Measurements from ENCODE around the gene CLEC19A.

Gene CLEC19A

DNA sequence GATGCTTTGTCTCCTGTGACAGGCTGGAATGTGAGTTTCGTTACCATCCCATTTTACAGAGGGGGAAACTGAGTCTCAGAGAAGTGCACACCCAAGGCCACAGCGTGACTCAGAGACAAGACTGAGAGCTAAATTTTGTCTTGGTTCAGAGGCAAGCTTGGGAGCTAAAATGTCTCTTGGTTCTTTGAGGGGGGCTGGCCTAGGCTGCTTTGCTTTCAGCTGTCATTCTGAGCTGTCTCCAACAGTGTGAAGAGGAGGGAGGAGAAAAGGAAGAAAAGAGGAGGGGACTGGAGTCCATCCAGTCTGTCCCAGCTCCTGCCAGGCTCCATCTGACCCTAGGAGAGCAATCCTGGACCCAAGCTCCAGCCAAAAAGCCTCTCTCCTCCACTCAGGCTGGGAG, at the start of gene CLEC19A:
Gene CLEC19A (plus strand): TSS at position 301 of the 400 bp plus-strand sequence. CDS start 121 bp downstream, outside the sequence.
- Histone ChIP-seq H3F3A (ENCODE audit: insufficient read depth) (no peaks in the 10 kb centered on the region), H4K20me1 (ENCODE audit: low read depth, low read length) (no peaks in the 10 kb centered on the region), H3K9me3 (ENCODE audit: insufficient read depth, low read length) (no peaks in the 10 kb centered on the region), H3K9ac (ENCODE audit: low read length) (no peak within 1 kb of the TSS), H3K36me3 (ENCODE audit: low read length) (no peaks in the 10 kb centered on the region), H3K9me2 (replicated peaks; ENCODE audit: insufficient read depth, low read length) (no peaks in the 10 kb centered on the region), H3K27me3 (ENCODE audit: low read length) (no peaks in the 10 kb centered on the region), H2AFZ (ENCODE audit: low read depth, low read length, severe bottlenecking) (no peak within 1 kb of the TSS), H3K4me3 (ENCODE audit: insufficient read depth, low read length, poor library complexity, severe bottlenecking) (no peak within 1 kb of the TSS), H3K27ac (ENCODE audit: low read depth, low read length) (no peak within 1 kb of the TSS), H3K4me2 (ENCODE audit: low read depth, low read length, poor library complexity, severe bottlenecking) (no peak within 1 kb of the TSS), H3K79me2 (ENCODE audit: insufficient read depth, low read length) (no peaks in the 10 kb centered on the region)
- TF ChIP-seq, protein P1, sequence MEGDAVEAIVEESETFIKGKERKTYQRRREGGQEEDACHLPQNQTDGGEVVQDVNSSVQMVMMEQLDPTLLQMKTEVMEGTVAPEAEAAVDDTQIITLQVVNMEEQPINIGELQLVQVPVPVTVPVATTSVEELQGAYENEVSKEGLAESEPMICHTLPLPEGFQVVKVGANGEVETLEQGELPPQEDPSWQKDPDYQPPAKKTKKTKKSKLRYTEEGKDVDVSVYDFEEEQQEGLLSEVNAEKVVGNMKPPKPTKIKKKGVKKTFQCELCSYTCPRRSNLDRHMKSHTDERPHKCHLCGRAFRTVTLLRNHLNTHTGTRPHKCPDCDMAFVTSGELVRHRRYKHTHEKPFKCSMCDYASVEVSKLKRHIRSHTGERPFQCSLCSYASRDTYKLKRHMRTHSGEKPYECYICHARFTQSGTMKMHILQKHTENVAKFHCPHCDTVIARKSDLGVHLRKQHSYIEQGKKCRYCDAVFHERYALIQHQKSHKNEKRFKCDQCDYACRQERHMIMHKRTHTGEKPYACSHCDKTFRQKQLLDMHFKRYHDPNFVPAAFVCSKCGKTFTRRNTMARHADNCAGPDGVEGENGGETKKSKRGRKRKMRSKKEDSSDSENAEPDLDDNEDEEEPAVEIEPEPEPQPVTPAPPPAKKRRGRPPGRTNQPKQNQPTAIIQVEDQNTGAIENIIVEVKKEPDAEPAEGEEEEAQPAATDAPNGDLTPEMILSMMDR (IDR thresholded peaks at IDR 0.05; ENCODE audit: insufficient read depth, low read length, poor library complexity, severe bottlenecking): no peak
- TF ChIP-seq EZH2phosphoT487 (conservative IDR thresholded peaks at IDR 0.05; ENCODE audit: low read length): no peak

DNA sequence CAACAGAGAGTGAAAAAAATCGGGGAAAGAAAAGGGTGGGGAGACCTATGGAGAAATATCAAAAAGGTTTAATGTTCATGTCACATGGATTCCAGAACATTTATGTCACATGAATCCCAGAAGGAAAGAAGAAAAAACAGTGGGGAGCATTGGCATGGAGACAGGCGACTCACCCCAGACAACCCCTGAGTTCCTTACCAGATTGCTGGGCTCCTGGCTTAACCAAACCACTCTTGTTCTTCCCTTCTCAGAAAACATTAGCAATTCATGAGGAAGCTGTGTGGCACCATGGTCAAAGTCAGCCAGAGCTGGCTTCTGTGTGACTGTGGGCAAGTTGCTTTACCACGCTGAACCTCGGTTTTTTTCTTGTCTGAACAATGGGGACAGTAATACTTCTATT, 49.6 kb upstream of the CLEC19A start:
- H3K79me2 ChIP-seq (ENCODE audit: insufficient read depth, low read length): no peaks in the 10 kb centered on the region
- TF ChIP-seq, protein P1 (IDR thresholded peaks at IDR 0.05; ENCODE audit: insufficient read depth, low read length, poor library complexity, severe bottlenecking): no peak
- TF ChIP-seq EZH2phosphoT487 (conservative IDR thresholded peaks at IDR 0.05; ENCODE audit: low read length): no peak
- no peak overlapping the region for H3K9ac ChIP-seq (ENCODE audit: low read length)
- no peaks in the 10 kb centered on the region for H4K20me1 ChIP-seq (ENCODE audit: low read depth, low read length)
- H3K27me3 ChIP-seq (ENCODE audit: low read length): no peaks in the 10 kb centered on the region
- H3K4me2 ChIP-seq (ENCODE audit: low read depth, low read length, poor library complexity, severe bottlenecking): no peak overlapping the region
- no peak overlapping the region for H3K4me3 ChIP-seq (ENCODE audit: insufficient read depth, low read length, poor library complexity, severe bottlenecking)
- peaks cover 27% of the 10 kb centered on the region; the same call in 1 of the 2 replicates for H3K9me3 ChIP-seq (ENCODE audit: insufficient read depth, low read length)
- no peaks in the 10 kb centered on the region for H3K9me2 ChIP-seq (replicated peaks; ENCODE audit: insufficient read depth, low read length)
- no peaks in the 10 kb centered on the region for H3K36me3 ChIP-seq (ENCODE audit: low read length)
- no peak overlapping the region for H3K27ac ChIP-seq (ENCODE audit: low read depth, low read length)
- H2AFZ ChIP-seq (ENCODE audit: low read depth, low read length, severe bottlenecking): no peak overlapping the region
- H3F3A ChIP-seq (ENCODE audit: insufficient read depth): no peaks in the 10 kb centered on the region

DNA sequence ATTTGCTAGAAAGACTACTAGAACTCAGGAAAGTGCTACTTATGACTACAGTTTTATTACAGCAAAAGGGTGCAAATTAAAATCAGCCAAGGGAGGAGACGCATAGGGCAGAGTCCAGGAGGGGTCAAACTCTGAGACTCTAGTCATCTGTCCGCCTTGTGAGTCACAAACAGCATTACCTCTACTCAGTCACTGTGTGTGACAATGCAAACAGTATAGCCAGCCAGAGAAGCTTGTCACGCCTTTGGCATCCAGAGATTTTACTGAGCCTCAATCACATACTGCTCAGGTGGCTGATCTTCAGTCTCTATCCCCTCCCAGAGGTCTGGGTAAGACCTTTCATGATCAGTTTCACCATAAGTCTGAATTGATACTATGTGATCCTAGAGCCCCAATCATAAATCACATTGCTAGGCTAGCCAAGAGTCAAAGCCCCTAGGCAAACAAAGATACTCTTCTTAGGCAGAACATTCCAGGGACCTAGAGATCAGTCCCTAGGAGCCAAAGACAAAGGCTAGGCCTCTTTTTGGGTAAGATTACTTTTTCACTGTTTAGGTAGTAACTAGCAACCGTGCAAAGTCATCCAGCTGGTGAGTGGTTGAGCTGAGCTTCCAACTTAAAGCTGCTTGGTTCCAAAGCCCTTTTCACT, 48.8 kb upstream of the CLEC19A start:
- H3K9ac ChIP-seq (ENCODE audit: low read length): no peak overlapping the region
- no peak overlapping the region for H3K4me3 ChIP-seq (ENCODE audit: insufficient read depth, low read length, poor library complexity, severe bottlenecking)
- H4K20me1 ChIP-seq (ENCODE audit: low read depth, low read length): no peaks in the 10 kb centered on the region
- H3F3A ChIP-seq (ENCODE audit: insufficient read depth): no peaks in the 10 kb centered on the region
- no peak overlapping the region for H3K4me2 ChIP-seq (ENCODE audit: low read depth, low read length, poor library complexity, severe bottlenecking)
- H3K79me2 ChIP-seq (ENCODE audit: insufficient read depth, low read length): no peaks in the 10 kb centered on the region
- TF ChIP-seq, protein P1 (IDR thresholded peaks at IDR 0.05; ENCODE audit: insufficient read depth, low read length, poor library complexity, severe bottlenecking): no peak
- TF ChIP-seq EZH2phosphoT487 (conservative IDR thresholded peaks at IDR 0.05; ENCODE audit: low read length): no peak
- H3K36me3 ChIP-seq (ENCODE audit: low read length): no peaks in the 10 kb centered on the region
- H3K27me3 ChIP-seq (ENCODE audit: low read length): no peaks in the 10 kb centered on the region
- H2AFZ ChIP-seq (ENCODE audit: low read depth, low read length, severe bottlenecking): no peak overlapping the region
- H3K27ac ChIP-seq (ENCODE audit: low read depth, low read length): no peak overlapping the region
- peaks cover 27% of the 10 kb centered on the region; the same call in 1 of the 2 replicates for H3K9me3 ChIP-seq (ENCODE audit: insufficient read depth, low read length)
- H3K9me2 ChIP-seq (replicated peaks; ENCODE audit: insufficient read depth, low read length): no peaks in the 10 kb centered on the region
